HepG2 (cell line): ENCODE measurements around the gene INAFM2. TPM values are rescaled to one million over a fixed set of nuclear protein-coding genes. Genes with fewer than 3 reads are reported as not detected.

Experiments
- ATF7-NPFF ChIP-seq: sonication (generic); formaldehyde crosslinking; IDR thresholded peaks from 2 replicates; pipeline ENCODE4 v1.8.1; 2023; ENCODE audit warnings: mild to moderate bottlenecking, low read depth, missing genetic modification reagents, moderate library complexity
- FOXA1 ChIP-seq, 2 experiments: fragments of 450-650 bp in 1 of 2; sonication (generic) in 1 of 2; formaldehyde crosslinking in 1 of 2; IDR thresholded peaks; 2 replicates each; pipeline versions ENCODE4 v1.4.0 to v1.6.1; 2016 to 2020; ENCODE audit warnings: missing genetic modification reagents in 1 of 2
- GFI1 ChIP-seq: sonication (generic); formaldehyde crosslinking; IDR thresholded peaks from 2 replicates; pipeline ENCODE4 v1.5.0; 2020; ENCODE audit warnings: missing genetic modification reagents, mild to moderate bottlenecking, borderline replicate concordance
- HES4 ChIP-seq: sonication (generic); formaldehyde crosslinking; IDR thresholded peaks from 2 replicates; pipeline ENCODE4 v1.9.0; 2021; ENCODE audit warnings: mild to moderate bottlenecking, missing genetic modification reagents, borderline replicate concordance
- HMG20B ChIP-seq: conservative IDR thresholded peaks from 2 replicates; pipeline ENCODE4 v1.6.1; 2016; ENCODE audit warnings: missing genetic modification reagents, missing compliant biosample characterization
- HNRNPUL1 ChIP-seq: fragments of 200-400 bp; formaldehyde crosslinking; IDR thresholded peaks from 2 replicates; pipeline ENCODE4 v1.6.1; 2017; ENCODE audit warnings: low read depth, mild to moderate bottlenecking, low read length, moderate library complexity
- MBD4 ChIP-seq: IDR thresholded peaks from 2 replicates; pipeline ENCODE4 v1.6.1; 2012; ENCODE audit warnings: low read length, inconsistent platforms, borderline replicate concordance
- NRL ChIP-seq: sonication (generic); formaldehyde crosslinking; IDR thresholded peaks from 2 replicates; pipeline ENCODE4 v1.5.0; 2020; ENCODE audit warnings: missing genetic modification reagents, mild to moderate bottlenecking, moderate library complexity, borderline replicate concordance
- RNF2 ChIP-seq: fragments of 450-650 bp; conservative IDR thresholded peaks from 2 replicates; pipeline ENCODE4 v1.6.1; 2016; ENCODE audit warnings: low read depth
- SAFB2 ChIP-seq: sonication (generic); formaldehyde crosslinking; IDR thresholded peaks from 2 replicates; pipeline ENCODE4 v1.5.1; 2020; ENCODE audit warnings: missing genetic modification reagents, low read depth, mild to moderate bottlenecking, borderline replicate concordance
- SALL1 ChIP-seq: sonication (generic); formaldehyde crosslinking; IDR thresholded peaks from 2 replicates; pipeline ENCODE4 v1.8.0; 2022; ENCODE audit warnings: mild to moderate bottlenecking, missing genetic modification reagents
- SIX4 ChIP-seq: sonication (generic); formaldehyde crosslinking; IDR thresholded peaks from 2 replicates; pipeline ENCODE4 v1.4.0; 2020; ENCODE audit warnings: missing genetic modification reagents
- SPEN ChIP-seq: sonication (generic); formaldehyde crosslinking; IDR thresholded peaks from 2 replicates; pipeline ENCODE4 v1.5.1; 2020; ENCODE audit warnings: low read depth, mild to moderate bottlenecking, missing genetic modification reagents
- STAG1 ChIP-seq: sonication (generic); formaldehyde crosslinking; IDR thresholded peaks from 2 replicates; pipeline ENCODE4 v1.4.0; 2020; ENCODE audit warnings: missing genetic modification reagents
- TEF ChIP-seq: sonication (generic); formaldehyde crosslinking; IDR thresholded peaks from 2 replicates; pipeline ENCODE4 v1.5.0; 2020; ENCODE audit warnings: missing genetic modification reagents
- TFDP2 ChIP-seq: sonication (generic); formaldehyde crosslinking; IDR thresholded peaks from 2 replicates; pipeline ENCODE4 v1.4.0; 2020; ENCODE audit warnings: missing genetic modification reagents
- XRCC5 ChIP-seq: fragments of 200-400 bp; formaldehyde crosslinking; optimal IDR thresholded peaks from 2 replicates; pipeline ENCODE3; 2017; ENCODE audit warnings: mild to moderate bottlenecking, low read length
- ZBTB3 ChIP-seq: sonication (generic); formaldehyde crosslinking; IDR thresholded peaks from 2 replicates; pipeline ENCODE4 v1.4.0; 2020; ENCODE audit warnings: low read depth, mild to moderate bottlenecking, moderate library complexity, missing genetic modification reagents, borderline replicate concordance
- ZNF44 ChIP-seq: sonication (generic); formaldehyde crosslinking; IDR thresholded peaks from 2 replicates; pipeline ENCODE4 v1.5.1; 2020; ENCODE audit warnings: mild to moderate bottlenecking, missing genetic modification reagents
- ZNF549 ChIP-seq: sonication (generic); formaldehyde crosslinking; IDR thresholded peaks from 2 replicates; pipeline ENCODE4 v1.5.0; 2020; ENCODE audit warnings: missing genetic modification reagents
- ZNF589 ChIP-seq: sonication (generic); formaldehyde crosslinking; conservative IDR thresholded peaks from 2 replicates; pipeline ENCODE4 v1.8.0; 2022; ENCODE audit warnings: mild to moderate bottlenecking, moderate library complexity, missing genetic modification reagents
- ZNF616 ChIP-seq: sonication (generic); formaldehyde crosslinking; IDR thresholded peaks from 2 replicates; pipeline ENCODE4 v1.5.0; 2020; ENCODE audit warnings: low read depth, mild to moderate bottlenecking, missing genetic modification reagents
- polyA plus RNA-seq, 8 experiments: library from polyadenylated mRNA; depleted of rRNA in 3 of 8; stranded (reverse) in 7 of 8; unstranded in 1 of 8; fragments of >200 nt; fragmentation: Illumina TruSeq in 4 of 8; extraction: Trizol in 4 of 8; gene quantifications; 2 replicates each; pipeline versions ENCODE4 v1.2.1 to v1.2.3, GENCODE V29; 2011 to 2016; ENCODE audit warnings: low read depth in 4 of 8, missing spikeins in 1 of 8, mixed read lengths in 1 of 8; ENCODE audit not compliant: insufficient read depth in 1 of 8
- total RNA-seq, 5 experiments: library from RNA; depleted of rRNA; stranded (reverse); fragments of >200 nt; fragmentation: Illumina TruSeq; extraction: Trizol; gene quantifications; 2 replicates each; pipeline ENCODE4 v1.2.3, GENCODE V29; 2016; ENCODE audit warnings: low read depth in 1 of 5
- TF ChIP-seq, protein P1 (sequence below): IDR thresholded peaks from 2 replicates; pipeline ENCODE4 v1.6.1; 2016; ENCODE audit warnings: missing compliant biosample characterization, missing genetic modification reagents, borderline replicate concordance
- TF ChIP-seq, protein P2 (sequence below): IDR thresholded peaks from 2 replicates; pipeline ENCODE4 v1.6.1; 2016; ENCODE audit warnings: low read depth, control low read depth
- TF ChIP-seq, protein P3 (sequence below): sonication (generic); formaldehyde crosslinking; IDR thresholded peaks from 2 replicates; pipeline ENCODE4 v1.5.0; 2020; ENCODE audit warnings: missing genetic modification reagents

Gene INAFM2
- total and polyA plus RNA-seq, 2 of the 13 experiments (the other 11 are each of a cell fraction or from before 2014, with no cell fraction given): 5.5 to 6.5 TPM

DNA sequence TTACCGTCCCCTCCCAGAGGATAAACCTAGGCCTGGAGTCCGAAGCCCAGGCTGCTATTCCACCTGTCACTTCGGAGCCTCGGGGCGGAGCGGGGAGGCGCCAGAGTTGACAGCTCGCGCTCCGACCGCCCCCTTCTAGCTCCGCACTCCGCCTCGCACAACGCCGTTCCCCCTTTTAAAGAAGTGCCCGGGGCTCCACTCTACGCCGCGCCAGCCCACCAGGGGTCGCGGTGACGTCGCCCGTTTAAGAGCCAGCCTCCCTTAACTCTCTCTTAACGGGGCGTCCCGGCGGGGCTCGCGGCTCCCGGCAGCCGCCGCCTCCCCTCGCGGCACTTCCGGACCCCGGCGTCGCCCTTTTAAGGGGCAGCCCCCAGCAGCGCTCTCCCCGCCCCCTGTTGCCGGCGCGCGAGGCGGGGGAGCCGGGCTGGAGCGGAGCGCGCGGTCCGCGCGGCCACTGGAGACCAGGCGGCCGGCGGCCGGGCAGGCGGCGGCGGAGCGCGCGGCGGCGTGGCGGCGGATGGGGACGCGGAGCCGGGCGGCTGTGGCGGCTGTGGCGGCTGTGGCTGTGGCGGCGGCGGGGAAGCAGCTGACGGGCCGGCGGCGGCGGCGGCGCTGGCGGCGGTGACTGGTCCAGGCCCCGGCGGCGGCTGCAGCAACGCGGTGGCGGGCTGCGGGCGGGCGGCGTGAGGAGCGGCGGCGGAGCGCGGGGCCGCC, at the start of gene INAFM2 (continued):
- TF ChIP-seq, protein P1, sequence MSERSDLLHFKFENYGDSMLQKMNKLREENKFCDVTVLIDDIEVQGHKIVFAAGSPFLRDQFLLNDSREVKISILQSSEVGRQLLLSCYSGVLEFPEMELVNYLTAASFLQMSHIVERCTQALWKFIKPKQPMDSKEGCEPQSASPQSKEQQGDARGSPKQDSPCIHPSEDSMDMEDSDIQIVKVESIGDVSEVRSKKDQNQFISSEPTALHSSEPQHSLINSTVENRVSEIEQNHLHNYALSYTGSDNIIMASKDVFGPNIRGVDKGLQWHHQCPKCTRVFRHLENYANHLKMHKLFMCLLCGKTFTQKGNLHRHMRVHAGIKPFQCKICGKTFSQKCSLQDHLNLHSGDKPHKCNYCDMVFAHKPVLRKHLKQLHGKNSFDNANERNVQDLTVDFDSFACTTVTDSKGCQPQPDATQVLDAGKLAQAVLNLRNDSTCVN (CRISPR knock-in tag): 0 out of 2 replicates have a peak, but pooled peaks have one; percentile 33
- TF ChIP-seq, protein P2, sequence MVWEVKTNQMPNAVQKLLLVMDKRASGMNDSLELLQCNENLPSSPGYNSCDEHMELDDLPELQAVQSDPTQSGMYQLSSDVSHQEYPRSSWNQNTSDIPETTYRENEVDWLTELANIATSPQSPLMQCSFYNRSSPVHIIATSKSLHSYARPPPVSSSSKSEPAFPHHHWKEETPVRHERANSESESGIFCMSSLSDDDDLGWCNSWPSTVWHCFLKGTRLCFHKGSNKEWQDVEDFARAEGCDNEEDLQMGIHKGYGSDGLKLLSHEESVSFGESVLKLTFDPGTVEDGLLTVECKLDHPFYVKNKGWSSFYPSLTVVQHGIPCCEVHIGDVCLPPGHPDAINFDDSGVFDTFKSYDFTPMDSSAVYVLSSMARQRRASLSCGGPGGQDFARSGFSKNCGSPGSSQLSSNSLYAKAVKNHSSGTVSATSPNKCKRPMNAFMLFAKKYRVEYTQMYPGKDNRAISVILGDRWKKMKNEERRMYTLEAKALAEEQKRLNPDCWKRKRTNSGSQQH (CRISPR knock-in tag): peak; percentile 71; the same call in 1 of the 2 replicates
- TF ChIP-seq SALL1 (CRISPR knock-in tag) (peak; percentile 63), TEF (CRISPR knock-in tag) (no peak), HMG20B (no peak), RNF2 (peak; percentile 84), HNRNPUL1 (no peak), ZNF589 (no peak), ATF7-NPFF (CRISPR knock-in tag) (0 out of 2 replicates have a peak, but pooled peaks have one; percentile 21), ZNF549 (CRISPR knock-in tag) (no peak), SAFB2 (CRISPR knock-in tag) (no peak), MBD4 (no peak), SPEN (CRISPR knock-in tag) (no peak), XRCC5 (no peak), SIX4 (CRISPR knock-in tag) (no peak; the same call in 1 of the 2 replicates), FOXA1 (IDR thresholded peaks at IDR 0.05) (no peak), FOXA1 (CRISPR knock-in tag; IDR thresholded peaks at IDR 0.05) (no peak), ZNF44 (no peak), TFDP2 (CRISPR knock-in tag) (peak; percentile 73), ZNF616 (CRISPR knock-in tag) (no peak; the same call in 1 of the 2 replicates), GFI1 (CRISPR knock-in tag) (no peak), ZBTB3 (no peak), HES4 (CRISPR knock-in tag) (no peak), NRL (CRISPR knock-in tag) (no peak; the same call in 1 of the 2 replicates), STAG1 (CRISPR knock-in tag) (peak; percentile 35; the same call in 1 of the 2 replicates)
- TF ChIP-seq, protein P3, sequence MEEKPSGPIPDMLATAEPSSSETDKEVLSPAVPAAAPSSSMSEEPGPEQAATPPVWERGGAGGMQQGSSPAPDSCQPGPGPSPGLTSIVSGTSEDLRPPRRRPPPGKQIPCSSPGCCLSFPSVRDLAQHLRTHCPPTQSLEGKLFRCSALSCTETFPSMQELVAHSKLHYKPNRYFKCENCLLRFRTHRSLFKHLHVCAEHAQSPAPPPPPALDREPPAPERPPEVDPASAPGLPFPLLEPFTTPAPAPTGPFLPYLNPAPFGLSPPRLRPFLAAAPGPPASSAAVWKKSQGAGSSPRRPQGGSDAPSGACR: no peak
